ENCODE measurements around the gene MED25. TPM values are rescaled to one million over a fixed set of nuclear protein-coding genes. Genes with fewer than 3 reads are reported as not detected.

The MED25 gene
- total and polyA plus RNA-seq, 9 of the 15 experiments (the other 6 are each of a cell fraction or from before 2014, with no cell fraction given) = 4.1 to 93.9 (median 19.3) TPM

DNA sequence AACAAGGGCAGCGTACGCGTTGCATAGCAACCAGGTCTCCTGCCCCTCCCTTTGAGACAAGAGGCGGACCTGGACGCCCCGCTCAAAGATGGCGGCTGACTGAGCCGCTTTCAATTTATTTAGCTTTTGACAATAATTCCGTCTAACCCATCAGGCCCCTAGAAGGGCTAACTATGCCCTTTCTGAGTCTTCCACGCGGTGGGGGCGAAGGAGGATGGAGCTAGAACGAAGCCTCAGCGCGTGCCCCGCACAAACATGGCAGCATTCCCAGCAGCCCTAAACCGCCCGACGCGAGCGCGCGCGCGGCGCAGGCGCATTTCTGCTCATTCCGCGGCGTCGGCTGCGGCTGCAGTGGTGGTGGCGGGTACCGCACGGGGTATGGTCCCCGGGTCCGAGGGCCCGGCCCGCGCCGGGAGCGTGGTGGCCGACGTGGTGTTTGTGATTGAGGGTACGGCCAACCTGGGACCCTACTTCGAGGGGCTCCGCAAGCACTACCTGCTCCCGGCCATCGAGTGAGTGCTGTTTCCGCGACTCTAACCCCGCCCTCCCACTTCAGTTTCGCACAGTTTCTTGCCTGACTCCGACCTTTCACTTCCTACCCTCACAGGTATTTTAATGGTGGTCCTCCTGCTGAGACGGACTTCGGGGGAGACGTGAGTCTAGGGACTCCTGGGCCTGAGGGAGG, at the start of gene MED25 (continued):
- TF ChIP-seq, protein P1, sequence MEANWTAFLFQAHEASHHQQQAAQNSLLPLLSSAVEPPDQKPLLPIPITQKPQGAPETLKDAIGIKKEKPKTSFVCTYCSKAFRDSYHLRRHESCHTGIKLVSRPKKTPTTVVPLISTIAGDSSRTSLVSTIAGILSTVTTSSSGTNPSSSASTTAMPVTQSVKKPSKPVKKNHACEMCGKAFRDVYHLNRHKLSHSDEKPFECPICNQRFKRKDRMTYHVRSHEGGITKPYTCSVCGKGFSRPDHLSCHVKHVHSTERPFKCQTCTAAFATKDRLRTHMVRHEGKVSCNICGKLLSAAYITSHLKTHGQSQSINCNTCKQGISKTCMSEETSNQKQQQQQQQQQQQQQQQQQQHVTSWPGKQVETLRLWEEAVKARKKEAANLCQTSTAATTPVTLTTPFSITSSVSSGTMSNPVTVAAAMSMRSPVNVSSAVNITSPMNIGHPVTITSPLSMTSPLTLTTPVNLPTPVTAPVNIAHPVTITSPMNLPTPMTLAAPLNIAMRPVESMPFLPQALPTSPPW (CRISPR knock-in tag; IDR thresholded peaks at IDR 0.05) = no peak
- TF ChIP-seq HDAC2 (IDR thresholded peaks at IDR 0.05) (no peak), NONO (IDR thresholded peaks at IDR 0.05; ENCODE audit: low read depth in 2 of 2, low read length in 1 of 2) (no peak), SNIP1 (IDR thresholded peaks at IDR 0.05; ENCODE audit: low read depth) (no peak), TBL1XR1 (IDR thresholded peaks at IDR 0.05; ENCODE audit: low read length in 2 of 2) (0 out of 4 replicates have a peak, but pooled peaks of 1 of the 2 experiments have one; percentile 17), ZNF316 (IDR thresholded peaks at IDR 0.05) (no peak), KLF13 (tag; IDR thresholded peaks at IDR 0.05; ENCODE audit: borderline replicate concordance, low read depth) (no peak), ARHGAP35 (IDR thresholded peaks at IDR 0.05; ENCODE audit: partially characterized antibody) (no peak), FOS (IDR thresholded peaks at IDR 0.05; ENCODE audit: extremely low read depth, insufficient read length) (no peak)
- TF ChIP-seq, protein P2, sequence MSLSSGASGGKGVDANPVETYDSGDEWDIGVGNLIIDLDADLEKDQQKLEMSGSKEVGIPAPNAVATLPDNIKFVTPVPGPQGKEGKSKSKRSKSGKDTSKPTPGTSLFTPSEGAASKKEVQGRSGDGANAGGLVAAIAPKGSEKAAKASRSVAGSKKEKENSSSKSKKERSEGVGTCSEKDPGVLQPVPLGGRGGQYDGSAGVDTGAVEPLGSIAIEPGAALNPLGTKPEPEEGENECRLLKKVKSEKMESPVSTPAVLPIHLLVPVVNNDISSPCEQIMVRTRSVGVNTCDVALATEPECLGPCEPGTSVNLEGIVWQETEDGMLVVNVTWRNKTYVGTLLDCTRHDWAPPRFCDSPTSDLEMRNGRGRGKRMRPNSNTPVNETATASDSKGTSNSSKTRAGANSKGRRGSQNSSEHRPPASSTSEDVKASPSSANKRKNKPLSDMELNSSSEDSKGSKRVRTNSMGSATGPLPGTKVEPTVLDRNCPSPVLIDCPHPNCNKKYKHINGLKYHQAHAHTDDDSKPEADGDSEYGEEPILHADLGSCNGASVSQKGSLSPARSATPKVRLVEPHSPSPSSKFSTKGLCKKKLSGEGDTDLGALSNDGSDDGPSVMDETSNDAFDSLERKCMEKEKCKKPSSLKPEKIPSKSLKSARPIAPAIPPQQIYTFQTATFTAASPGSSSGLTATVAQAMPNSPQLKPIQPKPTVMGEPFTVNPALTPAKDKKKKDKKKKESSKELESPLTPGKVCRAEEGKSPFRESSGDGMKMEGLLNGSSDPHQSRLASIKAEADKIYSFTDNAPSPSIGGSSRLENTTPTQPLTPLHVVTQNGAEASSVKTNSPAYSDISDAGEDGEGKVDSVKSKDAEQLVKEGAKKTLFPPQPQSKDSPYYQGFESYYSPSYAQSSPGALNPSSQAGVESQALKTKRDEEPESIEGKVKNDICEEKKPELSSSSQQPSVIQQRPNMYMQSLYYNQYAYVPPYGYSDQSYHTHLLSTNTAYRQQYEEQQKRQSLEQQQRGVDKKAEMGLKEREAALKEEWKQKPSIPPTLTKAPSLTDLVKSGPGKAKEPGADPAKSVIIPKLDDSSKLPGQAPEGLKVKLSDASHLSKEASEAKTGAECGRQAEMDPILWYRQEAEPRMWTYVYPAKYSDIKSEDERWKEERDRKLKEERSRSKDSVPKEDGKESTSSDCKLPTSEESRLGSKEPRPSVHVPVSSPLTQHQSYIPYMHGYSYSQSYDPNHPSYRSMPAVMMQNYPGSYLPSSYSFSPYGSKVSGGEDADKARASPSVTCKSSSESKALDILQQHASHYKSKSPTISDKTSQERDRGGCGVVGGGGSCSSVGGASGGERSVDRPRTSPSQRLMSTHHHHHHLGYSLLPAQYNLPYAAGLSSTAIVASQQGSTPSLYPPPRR (CRISPR knock-in tag; IDR thresholded peaks at IDR 0.05; ENCODE audit: borderline replicate concordance) = no peak
- TF ChIP-seq, protein P3, sequence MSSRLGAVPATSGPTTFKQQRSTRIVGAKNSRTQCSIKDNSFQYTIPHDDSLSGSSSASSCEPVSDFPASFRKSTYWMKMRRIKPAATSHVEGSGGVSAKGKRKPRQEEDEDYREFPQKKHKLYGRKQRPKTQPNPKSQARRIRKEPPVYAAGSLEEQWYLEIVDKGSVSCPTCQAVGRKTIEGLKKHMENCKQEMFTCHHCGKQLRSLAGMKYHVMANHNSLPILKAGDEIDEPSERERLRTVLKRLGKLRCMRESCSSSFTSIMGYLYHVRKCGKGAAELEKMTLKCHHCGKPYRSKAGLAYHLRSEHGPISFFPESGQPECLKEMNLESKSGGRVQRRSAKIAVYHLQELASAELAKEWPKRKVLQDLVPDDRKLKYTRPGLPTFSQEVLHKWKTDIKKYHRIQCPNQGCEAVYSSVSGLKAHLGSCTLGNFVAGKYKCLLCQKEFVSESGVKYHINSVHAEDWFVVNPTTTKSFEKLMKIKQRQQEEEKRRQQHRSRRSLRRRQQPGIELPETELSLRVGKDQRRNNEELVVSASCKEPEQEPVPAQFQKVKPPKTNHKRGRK (tag; IDR thresholded peaks at IDR 0.05) = no peak
- TF ChIP-seq, protein P4, sequence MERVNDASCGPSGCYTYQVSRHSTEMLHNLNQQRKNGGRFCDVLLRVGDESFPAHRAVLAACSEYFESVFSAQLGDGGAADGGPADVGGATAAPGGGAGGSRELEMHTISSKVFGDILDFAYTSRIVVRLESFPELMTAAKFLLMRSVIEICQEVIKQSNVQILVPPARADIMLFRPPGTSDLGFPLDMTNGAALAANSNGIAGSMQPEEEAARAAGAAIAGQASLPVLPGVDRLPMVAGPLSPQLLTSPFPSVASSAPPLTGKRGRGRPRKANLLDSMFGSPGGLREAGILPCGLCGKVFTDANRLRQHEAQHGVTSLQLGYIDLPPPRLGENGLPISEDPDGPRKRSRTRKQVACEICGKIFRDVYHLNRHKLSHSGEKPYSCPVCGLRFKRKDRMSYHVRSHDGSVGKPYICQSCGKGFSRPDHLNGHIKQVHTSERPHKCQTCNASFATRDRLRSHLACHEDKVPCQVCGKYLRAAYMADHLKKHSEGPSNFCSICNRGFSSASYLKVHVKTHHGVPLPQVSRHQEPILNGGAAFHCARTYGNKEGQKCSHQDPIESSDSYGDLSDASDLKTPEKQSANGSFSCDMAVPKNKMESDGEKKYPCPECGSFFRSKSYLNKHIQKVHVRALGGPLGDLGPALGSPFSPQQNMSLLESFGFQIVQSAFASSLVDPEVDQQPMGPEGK (CRISPR knock-in tag; IDR thresholded peaks at IDR 0.05; ENCODE audit: borderline replicate concordance) = no peak
- TF ChIP-seq, protein P5, sequence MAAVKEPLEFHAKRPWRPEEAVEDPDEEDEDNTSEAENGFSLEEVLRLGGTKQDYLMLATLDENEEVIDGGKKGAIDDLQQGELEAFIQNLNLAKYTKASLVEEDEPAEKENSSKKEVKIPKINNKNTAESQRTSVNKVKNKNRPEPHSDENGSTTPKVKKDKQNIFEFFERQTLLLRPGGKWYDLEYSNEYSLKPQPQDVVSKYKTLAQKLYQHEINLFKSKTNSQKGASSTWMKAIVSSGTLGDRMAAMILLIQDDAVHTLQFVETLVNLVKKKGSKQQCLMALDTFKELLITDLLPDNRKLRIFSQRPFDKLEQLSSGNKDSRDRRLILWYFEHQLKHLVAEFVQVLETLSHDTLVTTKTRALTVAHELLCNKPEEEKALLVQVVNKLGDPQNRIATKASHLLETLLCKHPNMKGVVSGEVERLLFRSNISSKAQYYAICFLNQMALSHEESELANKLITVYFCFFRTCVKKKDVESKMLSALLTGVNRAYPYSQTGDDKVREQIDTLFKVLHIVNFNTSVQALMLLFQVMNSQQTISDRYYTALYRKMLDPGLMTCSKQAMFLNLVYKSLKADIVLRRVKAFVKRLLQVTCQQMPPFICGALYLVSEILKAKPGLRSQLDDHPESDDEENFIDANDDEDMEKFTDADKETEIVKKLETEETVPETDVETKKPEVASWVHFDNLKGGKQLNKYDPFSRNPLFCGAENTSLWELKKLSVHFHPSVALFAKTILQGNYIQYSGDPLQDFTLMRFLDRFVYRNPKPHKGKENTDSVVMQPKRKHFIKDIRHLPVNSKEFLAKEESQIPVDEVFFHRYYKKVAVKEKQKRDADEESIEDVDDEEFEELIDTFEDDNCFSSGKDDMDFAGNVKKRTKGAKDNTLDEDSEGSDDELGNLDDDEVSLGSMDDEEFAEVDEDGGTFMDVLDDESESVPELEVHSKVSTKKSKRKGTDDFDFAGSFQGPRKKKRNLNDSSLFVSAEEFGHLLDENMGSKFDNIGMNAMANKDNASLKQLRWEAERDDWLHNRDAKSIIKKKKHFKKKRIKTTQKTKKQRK (IDR thresholded peaks at IDR 0.05; ENCODE audit: borderline replicate concordance, low read depth, low read length) = no peak

Measured in K562 (cell line).